Upper lobe of left lung (tissue), 6 donors: Measurements from ENCODE around the gene GLI3. TPM values are rescaled to one million over a fixed set of nuclear protein-coding genes. Genes with fewer than 3 reads are reported as not detected.

Experiments used
- ATAC-seq, 2 donors: fragments of 200-7000 bp; cut with Tn5 transposase; one replicate each; pipeline ENCODE4 v1.9.1; 2022; ENCODE audit warnings: mild to moderate bottlenecking in 2 of 2, moderate library complexity in 2 of 2; ENCODE audit not compliant: low FRiP score in 2 of 2
- DNase-seq, 2 donors: peaks; one replicate each; pipeline ENCODE4 v3.0.0-alpha.2; 2019 to 2020
- H3K27ac ChIP-seq, 4 donors: fragments of 200-600 bp; sonication (generic); one replicate each; pipeline ENCODE4 v1.5.1; 2016 to 2019
- H3K27me3 ChIP-seq, 4 donors: fragments of 200-600 bp; sonication (generic); one replicate each; pipeline ENCODE4 v1.5.1; 2017 to 2019
- H3K36me3 ChIP-seq, 4 donors: fragments of 200-600 bp; sonication (generic); one replicate each; pipeline ENCODE4 v1.5.1; 2016 to 2019
- H3K4me1 ChIP-seq, 4 donors: fragments of 200-600 bp; sonication (generic); one replicate each; pipeline ENCODE4 v1.5.1; 2018 to 2019
- H3K4me3 ChIP-seq, 4 donors: fragments of 200-600 bp; sonication (generic); one replicate each; pipeline ENCODE4 v1.5.1; 2017 to 2019; ENCODE audit warnings: mild to moderate bottlenecking in 2 of 4, moderate library complexity in 1 of 4
- H3K9me3 ChIP-seq, 4 donors: fragments of 200-600 bp; sonication (generic); one replicate each; pipeline ENCODE4 v1.5.1; 2018 to 2019
- CTCF ChIP-seq, 6 experiments: fragments of 450-650 bp in 4 of 6; fragments of 200-600 bp in 2 of 6; sonication (generic) in 2 of 6; IDR thresholded peaks; one replicate each; pipeline ENCODE4 v1.5.1; 2016 to 2019; ENCODE audit warnings: antibody characterized with exemption in 6 of 6
- EP300 ChIP-seq, 4 donors: sonication (generic); formaldehyde crosslinking; IDR thresholded peaks; one replicate each; pipeline ENCODE4 v1.5.1; 2017; ENCODE audit warnings: antibody characterized with exemption in 4 of 4, control low read depth in 2 of 4
- POLR2A ChIP-seq, 4 donors: fragments of 450-650 bp; IDR thresholded peaks; one replicate each; pipeline ENCODE4 v1.5.1; 2016 to 2017; ENCODE audit warnings: antibody characterized with exemption in 4 of 4, mild to moderate bottlenecking in 2 of 4
- POLR2AphosphoS5 ChIP-seq, 2 donors: sonication (generic); formaldehyde crosslinking; IDR thresholded peaks; one replicate each; pipeline ENCODE4 v1.5.1; 2017; ENCODE audit warnings: antibody characterized with exemption in 2 of 2
- WGBS, 2 donors: methylation state at CpG; one replicate each; pipeline ENCODE4 v1.1.5; 2017 to 2018; 5-methylcytosine and 5-hydroxymethylcytosine counted together
- total RNA-seq, 6 donors: library from RNA; depleted of rRNA in 4 of 6; stranded (reverse); fragments of >200 nt in 4 of 6; gene quantifications; one replicate each; pipeline versions ENCODE4 v1.1.0 to v1.2.1, GENCODE V29; 2016 to 2021
- donor health status: DM: no; HTN: no; CAD: no; lungs with moderate emphysema.
- donor health status: DM: no; HTN: yes; CAD: no; lungs with severe emphysema.

The GLI3 gene
- total RNA-seq, 6 donors from 2014 or later = 5.2 to 19.4 (median 14.9) TPM

DNA sequence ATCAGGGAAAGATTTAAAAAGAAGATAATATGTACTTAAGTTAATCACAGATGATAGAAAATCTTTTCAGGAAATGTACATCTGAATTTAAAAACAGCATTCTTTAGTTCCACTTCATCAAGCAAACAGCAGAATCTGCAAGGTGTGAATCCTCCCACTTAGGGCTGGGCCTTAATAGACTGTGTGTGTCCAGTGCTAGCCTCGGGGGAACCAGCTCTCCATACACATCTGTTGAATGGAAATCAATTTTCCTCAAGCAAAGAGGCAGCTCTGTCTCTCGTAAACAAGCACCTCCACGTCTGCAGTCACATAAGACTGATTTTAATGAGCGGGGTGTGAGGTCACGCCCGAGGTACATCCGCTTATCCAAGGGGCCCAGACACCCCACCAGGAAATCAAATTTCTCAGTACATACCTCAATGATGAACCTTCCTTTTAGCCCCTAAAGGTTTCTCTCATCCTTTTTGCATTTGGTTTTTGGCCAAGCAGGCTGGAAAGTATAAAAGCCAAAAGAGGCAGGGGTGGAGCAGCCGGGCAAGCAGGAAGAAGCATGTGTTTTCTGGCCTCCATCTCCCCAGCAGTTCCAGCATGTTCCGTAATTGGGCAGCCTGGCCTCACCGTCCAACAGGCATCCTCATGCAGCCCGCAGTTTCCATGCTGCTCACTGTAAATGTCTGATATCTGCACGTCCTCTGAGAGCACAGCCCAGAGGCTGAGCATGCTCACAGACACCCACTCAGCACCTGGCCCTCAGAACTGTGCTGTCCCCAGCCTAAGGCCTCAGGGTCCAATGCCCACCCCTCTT lies 131.3 kb downstream of the GLI3 start:
- Histone ChIP-seq H3K36me3 (no peaks in the 10 kb centered on the region), H3K27me3 (no peaks in the 10 kb centered on the region), H3K4me1 (peaks cover 32 to 48% (median 39%) of the 10 kb centered on the region in 4 donors), H3K4me3 (no peak overlapping the region), H3K27ac (no peak overlapping the region), H3K9me3 (no peaks in the 10 kb centered on the region)
- TF ChIP-seq POLR2A (IDR thresholded peaks at IDR 0.05) (no peak), CTCF (IDR thresholded peaks at IDR 0.05) (no peak), POLR2AphosphoS5 (IDR thresholded peaks at IDR 0.05) (no peak), EP300 (IDR thresholded peaks at IDR 0.05) (no peak)
- 77 to 82% methylated on average over 12 of the region's 12 CpGs for WGBS, 2 donors
- ATAC-seq = peak in 1 of 2 donors; percentile 15
- DNase-seq = no peak

GRCh38 chr7:42104694-42105093 lies 132.3 kb downstream of the GLI3 start:
- ATAC-seq (peak in 1 of 2 donors; percentile 6), DNase-seq (no peak)
- Histone ChIP-seq H3K4me1 (peaks cover 32 to 43% (median 37%) of the 10 kb centered on the region in 4 donors), H3K4me3 (no peak overlapping the region), H3K36me3 (no peaks in the 10 kb centered on the region), H3K9me3 (no peaks in the 10 kb centered on the region), H3K27ac (no peak overlapping the region), H3K27me3 (no peaks in the 10 kb centered on the region)
- TF ChIP-seq CTCF (IDR thresholded peaks at IDR 0.05) (no peak), EP300 (IDR thresholded peaks at IDR 0.05) (no peak), POLR2A (IDR thresholded peaks at IDR 0.05) (no peak), POLR2AphosphoS5 (IDR thresholded peaks at IDR 0.05) (no peak)
- WGBS, 2 donors = 76 to 83% methylated on average over 2 of the region's 2 CpGs

- no peaks in the 10 kb centered on the region for H3K27me3 ChIP-seq
- WGBS, 2 donors = 78 to 91% methylated on average over 5 of the region's 5 CpGs
- no peak overlapping the region for H3K4me3 ChIP-seq
- H3K9me3 ChIP-seq = no peaks in the 10 kb centered on the region
- H3K4me1 ChIP-seq = peaks cover 32 to 41% (median 34%) of the 10 kb centered on the region in 4 donors
- H3K36me3 ChIP-seq = no peaks in the 10 kb centered on the region
- H3K27ac ChIP-seq = no peak overlapping the region
- ATAC-seq = peak in 1 of 2 donors; percentile 65
- no peak for TF ChIP-seq CTCF (IDR thresholded peaks at IDR 0.05)
- TF ChIP-seq EP300 (IDR thresholded peaks at IDR 0.05) = peak in 1 of 4 donors; percentile 5
- TF ChIP-seq POLR2A (IDR thresholded peaks at IDR 0.05) = no peak
- TF ChIP-seq POLR2AphosphoS5 (IDR thresholded peaks at IDR 0.05) = no peak
- DNase-seq = no peak
Observed at GRCh38 chr7:42104231-42104630, 132.8 kb downstream of the GLI3 start.

DNA sequence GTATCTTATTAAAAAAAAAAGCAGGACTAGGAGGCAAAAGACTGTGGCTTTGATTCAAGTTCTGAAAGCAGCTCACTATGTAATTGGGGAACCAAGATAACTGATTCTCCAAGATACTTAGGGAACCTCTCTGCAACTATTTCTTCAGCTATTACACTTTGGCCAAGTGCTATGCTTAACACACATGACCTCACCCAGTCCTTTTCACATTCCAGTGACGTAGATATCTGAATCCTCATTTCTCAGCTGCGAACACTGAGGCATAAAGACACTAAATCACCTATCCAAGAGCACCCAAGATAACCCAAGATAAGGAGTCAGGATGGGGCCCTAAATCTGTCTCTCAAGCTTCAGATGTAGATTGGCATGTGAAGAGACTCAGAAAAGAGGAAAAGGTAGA lies 133.6 kb downstream of the GLI3 start:
- no peak for DNase-seq
- no peak for TF ChIP-seq POLR2AphosphoS5 (IDR thresholded peaks at IDR 0.05)
- no peak for TF ChIP-seq POLR2A (IDR thresholded peaks at IDR 0.05)
- H3K36me3 ChIP-seq = no peaks in the 10 kb centered on the region
- peak in 1 of 2 donors; percentile 77 for ATAC-seq
- WGBS, 2 donors = 74 to 76% methylated on average over 2 of the region's 2 CpGs
- no peak overlapping the region for H3K27ac ChIP-seq
- H3K27me3 ChIP-seq = no peaks in the 10 kb centered on the region
- no peaks in the 10 kb centered on the region for H3K9me3 ChIP-seq
- H3K4me1 ChIP-seq = peaks cover 25 to 33% (median 29%) of the 10 kb centered on the region in 4 donors
- no peak overlapping the region for H3K4me3 ChIP-seq

DNA sequence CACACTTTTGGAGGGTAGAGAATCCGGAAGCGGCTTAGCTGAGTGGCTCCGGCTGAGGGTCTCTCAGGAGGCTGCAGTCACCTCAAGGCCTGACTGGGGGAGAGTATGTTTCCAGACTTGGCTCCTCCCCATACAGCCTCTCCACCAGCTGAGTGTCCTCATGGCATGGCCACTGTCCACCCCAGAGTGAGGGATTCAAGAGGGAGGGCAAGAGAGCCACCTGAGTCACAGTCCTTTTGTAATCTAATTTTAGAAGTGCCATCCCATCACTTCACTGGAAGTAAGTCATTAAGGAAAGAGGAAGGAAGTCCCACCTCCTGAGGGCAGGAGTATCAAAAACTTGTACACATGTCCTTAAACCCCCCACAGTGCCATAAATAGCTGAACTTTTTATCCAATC lies 134.0 kb downstream of the GLI3 start:
- ATAC-seq (no peak), DNase-seq (no peak)
- 90 to 96% methylated on average over 3 of the region's 3 CpGs for WGBS, 2 donors
- no peaks in the 10 kb centered on the region for H3K27me3 ChIP-seq
- no peak overlapping the region for H3K4me3 ChIP-seq
- no peaks in the 10 kb centered on the region for H3K9me3 ChIP-seq
- peaks cover 22 to 30% (median 26%) of the 10 kb centered on the region in 4 donors for H3K4me1 ChIP-seq
- H3K36me3 ChIP-seq = no peaks in the 10 kb centered on the region
- TF ChIP-seq POLR2A (IDR thresholded peaks at IDR 0.05) (no peak), POLR2AphosphoS5 (IDR thresholded peaks at IDR 0.05) (no peak), EP300 (IDR thresholded peaks at IDR 0.05) (no peak), CTCF (IDR thresholded peaks at IDR 0.05) (no peak)
- H3K27ac ChIP-seq = no peak overlapping the region
